ENCODE results near the gene TUBE1.

The TUBE1 gene

DNA sequence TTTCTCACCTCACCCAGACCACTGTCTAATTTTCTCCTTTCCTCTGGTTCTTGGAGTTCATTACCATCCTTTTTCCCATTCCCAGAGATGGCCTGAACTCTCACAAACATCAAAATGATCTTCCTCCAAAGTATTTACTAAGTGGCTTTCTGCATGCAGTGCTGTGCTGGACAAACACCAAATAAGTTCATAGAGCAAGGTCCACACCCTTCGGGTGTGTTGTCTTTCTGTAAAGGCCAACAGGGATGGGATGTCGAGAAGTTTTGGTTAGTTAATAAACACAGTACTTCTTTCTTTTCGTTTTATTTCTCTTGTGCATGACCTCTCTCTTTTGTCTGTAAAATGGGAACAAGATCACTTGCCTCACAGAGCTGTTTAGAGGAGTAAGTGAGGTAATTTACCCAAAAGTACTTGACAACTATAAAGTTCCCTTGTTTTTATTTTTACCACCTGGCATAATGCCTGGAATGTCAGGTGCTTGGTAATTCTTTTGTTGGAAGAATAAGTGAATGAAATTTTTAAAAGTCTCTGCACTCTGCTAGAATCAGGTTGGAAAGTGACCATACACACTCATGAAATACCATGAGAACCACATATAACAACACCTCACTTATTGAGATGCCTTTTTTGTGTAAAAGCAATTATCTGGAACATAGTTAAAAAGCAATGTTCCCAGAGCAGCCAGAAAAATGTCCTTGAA lies 56.2 kb downstream of the TUBE1 start:
- no peak for DNase-seq
- Histone ChIP-seq H3K4me3 (ENCODE audit: control insufficient read depth in 1 of 7, extremely low read depth in 1 of 7, insufficient read depth in 4 of 7, low read depth in 2 of 7, low read length in 6 of 7) (no peak overlapping the region), H3K27me3 (replicated peaks in 2 of 5; ENCODE audit: control insufficient read depth in 4 of 5, insufficient read depth in 5 of 5, low read length in 4 of 5) (no peaks in the 10 kb centered on the region), H3K4me1 (ENCODE audit: control extremely low read depth in 1 of 4, control insufficient read depth in 4 of 4, insufficient read depth in 4 of 4, low read length in 3 of 4) (peaks cover 7 to 18% (median 8%) of the 10 kb centered on the region in 4 experiments), H3K36me3 (ENCODE audit: control insufficient read depth in 4 of 4, insufficient read depth in 4 of 4, low read length in 3 of 4) (no peaks in the 10 kb centered on the region), H3K27ac (ENCODE audit: insufficient read depth in 1 of 2, low read depth in 1 of 2, low read length in 2 of 2, poor library complexity in 1 of 2, severe bottlenecking in 2 of 2) (no peak overlapping the region), H3K9me3 (ENCODE audit: control extremely low read depth in 1 of 5, control insufficient read depth in 4 of 5, insufficient read depth in 2 of 5, low read depth in 1 of 5, low read length in 4 of 5) (no peaks in the 10 kb centered on the region)
- ChIA-PET CTCF (interaction anchor here (1.2 to 1.8 kb wide), 2 partner anchors 9 to 11 kb away, joined by 3 to 8 read pairs; no protein-coding TSS in a partner anchor), POLR2A (interaction anchor here (0.7 kb wide), 1 partner anchor 694 kb away, joined by 3 read pairs; no protein-coding TSS in a partner anchor)
- WGBS (ENCODE audit: insufficient coverage) = 100% methylated on average over 1 of the region's 3 CpGs

DNA sequence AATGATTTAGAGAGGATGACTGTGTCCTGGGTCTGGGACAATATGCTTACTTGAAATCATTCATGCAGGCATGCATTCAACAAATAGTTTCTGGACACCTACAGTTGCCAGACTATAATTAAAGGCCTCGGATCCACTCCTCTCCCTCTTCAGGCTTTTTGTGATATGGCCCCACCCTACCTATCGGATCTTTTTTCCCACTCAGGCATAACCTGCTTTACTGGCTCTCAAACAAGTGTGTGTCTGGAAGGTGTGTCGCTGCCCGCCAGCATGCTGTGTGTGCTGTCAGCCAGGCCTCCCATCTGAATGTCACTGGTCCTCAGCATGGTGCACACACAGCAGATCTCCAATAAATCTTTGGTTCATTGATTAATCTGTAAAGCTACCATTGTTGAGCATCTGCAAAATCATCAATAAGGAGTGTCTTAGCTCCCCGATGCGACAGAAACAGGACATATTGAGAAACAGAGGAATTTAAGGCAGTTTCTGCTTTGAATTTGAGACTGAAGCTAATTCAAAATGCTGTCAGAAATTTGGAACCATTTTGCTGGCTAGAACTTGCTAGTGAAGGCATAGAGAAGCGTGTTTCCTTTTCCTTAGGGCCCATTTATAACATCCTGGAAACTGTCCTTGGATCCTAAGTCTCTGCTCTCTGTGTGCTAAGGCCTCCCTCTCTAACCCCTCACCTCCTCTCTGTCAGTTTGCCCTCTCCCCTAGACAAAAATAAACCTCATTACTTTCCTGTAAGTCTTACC lies 56.9 kb downstream of the TUBE1 start:
- no peaks in the 10 kb centered on the region for H3K36me3 ChIP-seq (ENCODE audit: control insufficient read depth in 4 of 4, insufficient read depth in 4 of 4, low read length in 3 of 4)
- ChIA-PET CTCF (no interaction called here), POLR2A (no interaction called here)
- H3K27ac ChIP-seq (ENCODE audit: insufficient read depth in 1 of 2, low read depth in 1 of 2, low read length in 2 of 2, poor library complexity in 1 of 2, severe bottlenecking in 2 of 2) = no peak overlapping the region
- DNase-seq = no peak
- no peaks in the 10 kb centered on the region for H3K9me3 ChIP-seq (ENCODE audit: control extremely low read depth in 1 of 5, control insufficient read depth in 4 of 5, insufficient read depth in 2 of 5, low read depth in 1 of 5, low read length in 4 of 5)
- H3K27me3 ChIP-seq (replicated peaks in 2 of 5; ENCODE audit: control insufficient read depth in 4 of 5, insufficient read depth in 5 of 5, low read length in 4 of 5) = no peaks in the 10 kb centered on the region
- no peak overlapping the region for H3K4me3 ChIP-seq (ENCODE audit: control insufficient read depth in 1 of 7, extremely low read depth in 1 of 7, insufficient read depth in 4 of 7, low read depth in 2 of 7, low read length in 6 of 7)
- peaks cover 7 to 18% (median 8%) of the 10 kb centered on the region in 4 experiments for H3K4me1 ChIP-seq (ENCODE audit: control extremely low read depth in 1 of 4, control insufficient read depth in 4 of 4, insufficient read depth in 4 of 4, low read length in 3 of 4)
- WGBS (ENCODE audit: insufficient coverage) = 98% methylated on average over 7 of the region's 7 CpGs

- ChIA-PET CTCF (interaction anchor here (0.7 to 4.7 kb wide), 19 partner anchors 11 to 382 kb away, joined by 3 to 34 read pairs (median 3); partner anchors contain the start of genes FAM229B and TUBE1), POLR2A (no interaction called here)
- H3K9me3 ChIP-seq (ENCODE audit: control extremely low read depth in 1 of 5, control insufficient read depth in 4 of 5, insufficient read depth in 2 of 5, low read depth in 1 of 5, low read length in 4 of 5) = peaks cover 0 to 2% (median 0%) of the 10 kb centered on the region in 5 experiments
- peak; percentile 73 to 85 (median 81) for DNase-seq
- H3K36me3 ChIP-seq (ENCODE audit: control insufficient read depth in 4 of 4, insufficient read depth in 4 of 4, low read length in 3 of 4) = no peaks in the 10 kb centered on the region
- peaks cover 7 to 18% (median 8%) of the 10 kb centered on the region in 4 experiments for H3K4me1 ChIP-seq (ENCODE audit: control extremely low read depth in 1 of 4, control insufficient read depth in 4 of 4, insufficient read depth in 4 of 4, low read length in 3 of 4)
- H3K4me3 ChIP-seq (ENCODE audit: control insufficient read depth in 1 of 7, extremely low read depth in 1 of 7, insufficient read depth in 4 of 7, low read depth in 2 of 7, low read length in 6 of 7) = no peak overlapping the region
- no peak overlapping the region for H3K27ac ChIP-seq (ENCODE audit: insufficient read depth in 1 of 2, low read depth in 1 of 2, low read length in 2 of 2, poor library complexity in 1 of 2, severe bottlenecking in 2 of 2)
- WGBS (ENCODE audit: insufficient coverage) = 82% methylated on average over 15 of the region's 15 CpGs
- no peaks in the 10 kb centered on the region for H3K27me3 ChIP-seq (replicated peaks in 2 of 5; ENCODE audit: control insufficient read depth in 4 of 5, insufficient read depth in 5 of 5, low read length in 4 of 5)
These were observed 58.0 kb downstream of the TUBE1 start for GRCh38 chr6:112029045-112029822.

DNA sequence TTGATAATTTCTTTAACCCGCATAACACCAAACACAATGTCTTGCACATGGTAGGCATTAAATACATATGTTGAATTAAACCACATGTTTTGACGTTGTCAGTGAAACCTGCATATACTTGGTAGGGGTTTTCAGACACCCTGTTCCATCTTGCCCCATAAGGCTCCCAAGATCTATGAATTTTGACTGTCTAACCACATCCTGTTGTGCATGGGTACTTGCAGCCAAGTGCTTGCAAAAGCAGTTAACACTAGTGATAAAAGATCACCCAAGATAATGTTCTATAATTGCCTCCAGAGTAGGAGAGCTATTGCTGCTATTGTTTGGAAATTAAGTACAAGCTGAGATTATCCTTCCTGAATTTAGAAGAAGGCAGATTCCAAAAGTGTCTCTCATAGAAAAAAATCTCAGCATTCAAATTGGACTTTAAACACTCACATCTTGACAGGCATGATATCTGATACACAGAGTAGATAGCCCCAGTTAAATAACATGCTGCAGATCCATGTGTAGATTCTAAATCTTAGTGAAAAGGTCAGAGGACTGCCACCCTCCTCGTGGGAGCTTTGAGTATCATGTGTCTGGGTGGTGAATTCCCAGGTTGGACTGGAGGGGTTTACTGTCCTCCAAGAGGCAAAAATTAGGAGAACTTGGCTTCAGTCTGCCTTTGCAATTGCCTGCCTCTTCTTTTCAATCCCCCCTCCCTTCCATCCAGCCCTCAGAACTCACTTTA lies 59.2 kb downstream of the TUBE1 start:
- H3K36me3 ChIP-seq (ENCODE audit: control insufficient read depth in 4 of 4, insufficient read depth in 4 of 4, low read length in 3 of 4) = no peaks in the 10 kb centered on the region
- CTCF ChIA-PET = interaction anchor here (0.7 to 4.7 kb wide), 24 partner anchors 10 to 381 kb away, joined by 3 to 34 read pairs (median 3); partner anchors contain the start of genes FAM229B and TUBE1
- peak in 2 of 3 donors; percentile 56 to 72 for DNase-seq
- peaks cover 0 to 5% (median 0%) of the 10 kb centered on the region in 5 experiments for H3K9me3 ChIP-seq (ENCODE audit: control extremely low read depth in 1 of 5, control insufficient read depth in 4 of 5, insufficient read depth in 2 of 5, low read depth in 1 of 5, low read length in 4 of 5)
- 0% methylated on average over 1 of the region's 3 CpGs for WGBS (ENCODE audit: insufficient coverage)
- no peak overlapping the region for H3K27ac ChIP-seq (ENCODE audit: insufficient read depth in 1 of 2, low read depth in 1 of 2, low read length in 2 of 2, poor library complexity in 1 of 2, severe bottlenecking in 2 of 2)
- POLR2A ChIA-PET = no interaction called here
- H3K4me1 ChIP-seq (ENCODE audit: control extremely low read depth in 1 of 4, control insufficient read depth in 4 of 4, insufficient read depth in 4 of 4, low read length in 3 of 4) = peaks cover 7 to 18% (median 8%) of the 10 kb centered on the region in 4 experiments
- no peaks in the 10 kb centered on the region for H3K27me3 ChIP-seq (replicated peaks in 2 of 5; ENCODE audit: control insufficient read depth in 4 of 5, insufficient read depth in 5 of 5, low read length in 4 of 5)
- H3K4me3 ChIP-seq (ENCODE audit: control insufficient read depth in 1 of 7, extremely low read depth in 1 of 7, insufficient read depth in 4 of 7, low read depth in 2 of 7, low read length in 6 of 7) = no peak overlapping the region

- 98% methylated on average over 4 of the region's 4 CpGs for WGBS (ENCODE audit: insufficient coverage)
- CTCF ChIA-PET = interaction anchor here (1.1 to 4.7 kb wide), 7 partner anchors 9 to 318 kb away, joined by 3 to 34 read pairs (median 9); no protein-coding TSS in a partner anchor
- no peaks in the 10 kb centered on the region for H3K36me3 ChIP-seq (ENCODE audit: control insufficient read depth in 4 of 4, insufficient read depth in 4 of 4, low read length in 3 of 4)
- DNase-seq = no peak
- H3K27ac ChIP-seq (ENCODE audit: insufficient read depth in 1 of 2, low read depth in 1 of 2, low read length in 2 of 2, poor library complexity in 1 of 2, severe bottlenecking in 2 of 2) = no peak overlapping the region
- H3K9me3 ChIP-seq (ENCODE audit: control extremely low read depth in 1 of 5, control insufficient read depth in 4 of 5, insufficient read depth in 2 of 5, low read depth in 1 of 5, low read length in 4 of 5) = peaks cover 0 to 5% (median 0%) of the 10 kb centered on the region in 5 experiments
- H3K4me1 ChIP-seq (ENCODE audit: control extremely low read depth in 1 of 4, control insufficient read depth in 4 of 4, insufficient read depth in 4 of 4, low read length in 3 of 4) = peaks cover 7 to 18% (median 8%) of the 10 kb centered on the region in 4 experiments
- POLR2A ChIA-PET = no interaction called here
- H3K4me3 ChIP-seq (ENCODE audit: control insufficient read depth in 1 of 7, extremely low read depth in 1 of 7, insufficient read depth in 4 of 7, low read depth in 2 of 7, low read length in 6 of 7) = no peak overlapping the region
- H3K27me3 ChIP-seq (replicated peaks in 2 of 5; ENCODE audit: control insufficient read depth in 4 of 5, insufficient read depth in 5 of 5, low read length in 4 of 5) = no peaks in the 10 kb centered on the region
These were observed 60.3 kb downstream of the TUBE1 start for GRCh38 chr6:112026933-112027332.

- POLR2A ChIA-PET = interaction anchor here (0.6 kb wide), 1 partner anchor 169 kb away, joined by 3 read pairs; no protein-coding TSS in a partner anchor
- no peak overlapping the region for H3K4me3 ChIP-seq (ENCODE audit: control insufficient read depth in 1 of 7, extremely low read depth in 1 of 7, insufficient read depth in 4 of 7, low read depth in 2 of 7, low read length in 6 of 7)
- DNase-seq = no peak
- WGBS (ENCODE audit: insufficient coverage) = 100% methylated on average over 4 of the region's 4 CpGs
- peaks cover 7 to 18% (median 8%) of the 10 kb centered on the region in 4 experiments for H3K4me1 ChIP-seq (ENCODE audit: control extremely low read depth in 1 of 4, control insufficient read depth in 4 of 4, insufficient read depth in 4 of 4, low read length in 3 of 4)
- peaks cover 0 to 5% (median 0%) of the 10 kb centered on the region in 5 experiments for H3K9me3 ChIP-seq (ENCODE audit: control extremely low read depth in 1 of 5, control insufficient read depth in 4 of 5, insufficient read depth in 2 of 5, low read depth in 1 of 5, low read length in 4 of 5)
- no peaks in the 10 kb centered on the region for H3K27me3 ChIP-seq (replicated peaks in 2 of 5; ENCODE audit: control insufficient read depth in 4 of 5, insufficient read depth in 5 of 5, low read length in 4 of 5)
- H3K27ac ChIP-seq (ENCODE audit: insufficient read depth in 1 of 2, low read depth in 1 of 2, low read length in 2 of 2, poor library complexity in 1 of 2, severe bottlenecking in 2 of 2) = no peak overlapping the region
- CTCF ChIA-PET = interaction anchor here (0.6 to 1.1 kb wide), 2 partner anchors 12 to 1069 kb away, joined by 3 read pairs; no protein-coding TSS in a partner anchor
- no peaks in the 10 kb centered on the region for H3K36me3 ChIP-seq (ENCODE audit: control insufficient read depth in 4 of 4, insufficient read depth in 4 of 4, low read length in 3 of 4)
These were observed 62.8 kb downstream of the TUBE1 start for GRCh38 chr6:112024464-112024863.

All from common myeloid progenitor, CD34-positive (primary cell).